OCI-LY3 (cell line): ENCODE data around the gene PCSK1N.

Experiments used
- H2AFZ ChIP-seq: fragments of 200-600, 300-600 bp; shearing (Covaris generic); 2 replicates; pipeline ENCODE4 v1.6.0; 2014; ENCODE audit warnings: antibody characterized with exemption, low read depth, low read length
- H3K27ac ChIP-seq: fragments of 200-600, 300-600 bp; sonication (generic); 2 replicates; pipeline ENCODE4 v1.5.1; 2014; ENCODE audit warnings: mild to moderate bottlenecking, low read length, moderate library complexity, mixed read lengths
- H3K27me3 ChIP-seq: fragments of 200-600, 300-600 bp; sonication (generic); 2 replicates; pipeline ENCODE4 v1.6.1; 2014; ENCODE audit warnings: low read depth, low read length, mixed read lengths
- H3K36me3 ChIP-seq: fragments of 200-600, 300-600 bp; sonication (generic); replicated peaks from 2 replicates; pipeline ENCODE3; 2014; ENCODE audit warnings: low read depth, low read length, mixed read lengths
- H3K4me1 ChIP-seq: fragments of 300-600, 200-600 bp; sonication (generic); 2 replicates; pipeline ENCODE4 v1.6.1; 2014; ENCODE audit warnings: low read length, mixed read lengths
- H3K4me2 ChIP-seq: fragments of 200-600, 300-600 bp; sonication (generic); 2 replicates; pipeline ENCODE4 v1.6.1; 2014; ENCODE audit warnings: low read length, mixed read lengths
- H3K4me3 ChIP-seq: fragments of 300-600, 200-600 bp; sonication (generic); 2 replicates; pipeline ENCODE4 v1.5.1; 2014; ENCODE audit warnings: antibody characterized with exemption, mild to moderate bottlenecking, low read length, moderate library complexity
- H3K79me2 ChIP-seq: fragments of 300-600, 200-600 bp; shearing (Covaris generic); 2 replicates; pipeline ENCODE4 v1.6.1; 2014; ENCODE audit warnings: mild to moderate bottlenecking, low read length, mixed read lengths
- H3K9ac ChIP-seq: fragments of 300-600, 200-600 bp; shearing (Covaris generic); 2 replicates; pipeline ENCODE4 v1.6.0; 2014; ENCODE audit warnings: mild to moderate bottlenecking, low read length, moderate library complexity
- H3K9me3 ChIP-seq: fragments of 200-600, 300-600 bp; shearing (Covaris generic); 2 replicates; pipeline ENCODE4 v1.6.1; 2014; ENCODE audit warnings: low read length, mixed read lengths; ENCODE audit not compliant: insufficient read depth
- H4K20me1 ChIP-seq: fragments of 200-600, 300-600 bp; sonication (generic); 2 replicates; pipeline ENCODE4 v1.6.1; 2016; ENCODE audit warnings: low read length, mixed read lengths; ENCODE audit not compliant: insufficient read depth
- CTCF ChIP-seq: fragments of 200-600, 300-600 bp; sonication (generic); IDR thresholded peaks from 2 replicates; pipeline ENCODE4 v1.5.1; 2014; ENCODE audit warnings: antibody characterized with exemption, low read length, low read depth
- EZH2phosphoT487 ChIP-seq: fragments of 200-600 bp; shearing (Covaris generic); IDR thresholded peaks from 2 replicates; pipeline ENCODE4 v1.6.1; 2018; ENCODE audit warnings: antibody characterized with exemption, mixed run types, low read depth

PCSK1N gene

GRCh38 chrX:48785540-48786214 is 49.7 kb downstream of the PCSK1N start:
- no peak overlapping the region for H3K4me3 ChIP-seq
- H2AFZ ChIP-seq = no peak overlapping the region
- H3K4me2 ChIP-seq = no peak overlapping the region
- H3K27me3 ChIP-seq = no peaks in the 10 kb centered on the region
- no peaks in the 10 kb centered on the region for H3K36me3 ChIP-seq
- no peaks in the 10 kb centered on the region for H3K4me1 ChIP-seq
- H3K9me3 ChIP-seq = no peaks in the 10 kb centered on the region
- no peak overlapping the region for H3K27ac ChIP-seq
- H3K79me2 ChIP-seq = no peaks in the 10 kb centered on the region
- no peaks in the 10 kb centered on the region for H4K20me1 ChIP-seq
- no peak for TF ChIP-seq CTCF
- no peak for TF ChIP-seq EZH2phosphoT487
- H3K9ac ChIP-seq = no peak overlapping the region

GRCh38 chrX:48785186-48785539 is 50.2 kb downstream of the PCSK1N start:
- Histone ChIP-seq H3K36me3 (no peaks in the 10 kb centered on the region), H3K9ac (no peak overlapping the region)

GRCh38 chrX:48784726-48785125 is 50.7 kb downstream of the PCSK1N start:
- Histone ChIP-seq H3K36me3 (no peaks in the 10 kb centered on the region), H3K9ac (no peak overlapping the region), H3K9me3 (no peaks in the 10 kb centered on the region), H4K20me1 (no peaks in the 10 kb centered on the region), H3K4me2 (no peak overlapping the region), H3K27ac (no peak overlapping the region), H3K79me2 (no peaks in the 10 kb centered on the region), H2AFZ (no peak overlapping the region), H3K27me3 (no peaks in the 10 kb centered on the region), H3K4me3 (no peak overlapping the region), H3K4me1 (no peaks in the 10 kb centered on the region)
- TF ChIP-seq CTCF = no peak
- no peak for TF ChIP-seq EZH2phosphoT487

More at GRCh38 chrX:48785186-48785539, 50.2 kb downstream of the PCSK1N start:
- no peak overlapping the region for H3K4me2 ChIP-seq
- TF ChIP-seq EZH2phosphoT487 = no peak
- no peak for TF ChIP-seq CTCF
- no peaks in the 10 kb centered on the region for H3K4me1 ChIP-seq
- no peaks in the 10 kb centered on the region for H3K79me2 ChIP-seq
- no peaks in the 10 kb centered on the region for H3K9me3 ChIP-seq
- no peaks in the 10 kb centered on the region for H3K27me3 ChIP-seq
- H4K20me1 ChIP-seq = no peaks in the 10 kb centered on the region
- H3K27ac ChIP-seq = no peak overlapping the region
- H3K4me3 ChIP-seq = no peak overlapping the region
- no peak overlapping the region for H2AFZ ChIP-seq

- Histone ChIP-seq H2AFZ (no peak overlapping the region), H3K9ac (no peak overlapping the region), H3K4me3 (no peak overlapping the region), H3K4me1 (no peaks in the 10 kb centered on the region), H3K4me2 (no peak overlapping the region), H4K20me1 (no peaks in the 10 kb centered on the region), H3K9me3 (no peaks in the 10 kb centered on the region), H3K36me3 (no peaks in the 10 kb centered on the region), H3K27me3 (no peaks in the 10 kb centered on the region), H3K79me2 (no peaks in the 10 kb centered on the region), H3K27ac (no peak overlapping the region)
- TF ChIP-seq CTCF (no peak), EZH2phosphoT487 (no peak)
These were observed 52.6 kb downstream of the PCSK1N start for GRCh38 chrX:48782795-48783194.
